Endothelial cell of umbilical vein (primary cell): ENCODE measurements around the gene IGSF9B. TPM values are rescaled to one million over a fixed set of nuclear protein-coding genes. Genes with fewer than 3 reads are reported as not detected.

Experiments used
- BruUV-seq: library from RNA; stranded (reverse); fragments of 400-500 nt; replicated peaks from 2 replicates; lab custom pipeline; 2021; lab: Mats Ljungman, UMichigan
- CTCF ChIA-PET: fragments of 300-600, 350-600 bp; sonication (Branson Sonifier 250); formaldehyde crosslinking; loops from one replicate; lab custom pipeline; 2021; ENCODE audit warnings: antibody characterized with exemption, inconsistent platforms; lab: Charles Lee
- POLR2A ChIA-PET: fragments of 300-600, 350-600 bp; sonication (Branson Sonifier 250); formaldehyde crosslinking; loops from one replicate; lab custom pipeline; 2021; ENCODE audit warnings: antibody characterized with exemption, inconsistent platforms; lab: Charles Lee
- DNase-seq: peaks from one replicate; pipeline ENCODE4 v3.0.0-alpha.2; 2011; ENCODE audit warnings: low read depth, low spot score
- FAIRE-seq: peaks from 2 replicates; lab custom pipeline; 2011; peaks lifted over from hg19 to GRCh38; lab: Jason Lieb, UNC
- H2AFZ ChIP-seq: 2 replicates; pipeline ENCODE4 v1.6.0; 2012; ENCODE audit warnings: low read depth, low read length, control low read depth, inconsistent platforms
- H3K27ac ChIP-seq: 2 replicates; pipeline ENCODE4 v1.5.1; 2011; ENCODE audit warnings: low read depth, mild to moderate bottlenecking, control low read depth, low read length, moderate library complexity; ENCODE audit not compliant: insufficient read depth
- H3K27me3 ChIP-seq, 2 experiments: 2 replicates each; pipeline versions ENCODE4 v1.6.0 to v1.6.1; 2011; ENCODE audit warnings: low read length in 2 of 2, mixed read lengths in 1 of 2; ENCODE audit not compliant: control insufficient read depth in 2 of 2, insufficient read depth in 2 of 2
- H3K36me3 ChIP-seq, 2 experiments: 2 replicates in 1 of 2; 3 replicates in 1 of 2; pipeline ENCODE4 v1.5.1; 2011; ENCODE audit warnings: low read length in 2 of 2, mild to moderate bottlenecking in 1 of 2, moderate library complexity in 1 of 2; ENCODE audit not compliant: control insufficient read depth in 2 of 2, insufficient read depth in 2 of 2; ENCODE audit errors: extremely low read depth in 1 of 2
- H3K4me1 ChIP-seq: 3 replicates; pipeline ENCODE4 v1.5.1; 2011; ENCODE audit warnings: mild to moderate bottlenecking, low read length; ENCODE audit not compliant: control insufficient read depth, insufficient read depth; ENCODE audit errors: extremely low read depth
- H3K4me2 ChIP-seq: 2 replicates; pipeline ENCODE4 v1.6.1; 2011; ENCODE audit warnings: low read length, control low read depth, mixed read lengths; ENCODE audit not compliant: insufficient read depth
- H3K4me3 ChIP-seq, 3 experiments: fragments of 200-600 bp in 1 of 3; sonication (generic), shearing (Covaris generic) in 1 of 3; replicated peaks in 1 of 3; 2 replicates each; pipeline ENCODE4 v1.5.1; 2011 to 2016; ENCODE audit warnings: control low read depth in 3 of 3, low read length in 3 of 3, mild to moderate bottlenecking in 2 of 3, inconsistent platforms in 1 of 3, low read depth in 1 of 3, moderate library complexity in 1 of 3; ENCODE audit not compliant: insufficient read depth in 1 of 3
- H3K79me2 ChIP-seq: 2 replicates; pipeline ENCODE4 v1.6.0; 2012; ENCODE audit warnings: low read length, inconsistent platforms; ENCODE audit not compliant: control insufficient read depth, insufficient read depth
- H3K9ac ChIP-seq: replicated peaks from 2 replicates; pipeline ENCODE3; 2011; ENCODE audit warnings: low read length, control low read depth; ENCODE audit not compliant: insufficient read depth; ENCODE audit errors: extremely low read depth
- H3K9me1 ChIP-seq: replicated peaks from 3 replicates; pipeline ENCODE4 v1.6.0; 2011; ENCODE audit warnings: mild to moderate bottlenecking, low read length; ENCODE audit not compliant: control insufficient read depth, insufficient read depth; ENCODE audit errors: extremely low read depth
- H3K9me3 ChIP-seq: replicated peaks from 2 replicates; pipeline ENCODE4 v1.5.1; 2012; ENCODE audit warnings: low read length, inconsistent platforms; ENCODE audit not compliant: control insufficient read depth, insufficient read depth
- H4K20me1 ChIP-seq: replicated peaks from 2 replicates; pipeline ENCODE3; 2011; ENCODE audit warnings: mild to moderate bottlenecking, low read length; ENCODE audit not compliant: control insufficient read depth, insufficient read depth; ENCODE audit errors: extremely low read depth
- CTCF ChIP-seq, 2 donors: IDR thresholded peaks; 1 replicate in 1 of 2; 2 replicates in 1 of 2; pipeline ENCODE4 v1.5.1; 2011; ENCODE audit warnings: low read length in 2 of 2, mild to moderate bottlenecking in 2 of 2, moderate library complexity in 2 of 2, control low read depth in 1 of 2, inconsistent platforms in 1 of 2, low read depth in 1 of 2; ENCODE audit not compliant: insufficient read depth in 1 of 2; ENCODE audit errors: extremely low read depth in 1 of 2
- EZH2 ChIP-seq: IDR thresholded peaks from 2 replicates; pipeline ENCODE4 v1.6.1; 2012; ENCODE audit warnings: borderline replicate concordance, low read depth, mild to moderate bottlenecking, moderate library complexity, low read length, inconsistent platforms; ENCODE audit not compliant: severe bottlenecking
- FOS ChIP-seq: IDR thresholded peaks from 2 replicates; pipeline ENCODE4 v1.6.1; 2011; ENCODE audit warnings: mild to moderate bottlenecking, low read length, moderate library complexity, borderline replicate concordance; ENCODE audit not compliant: insufficient read depth
- GATA2 ChIP-seq: IDR thresholded peaks from 2 replicates; pipeline ENCODE4 v1.7.0; 2011; ENCODE audit warnings: low read depth, mild to moderate bottlenecking, moderate library complexity, mixed read lengths, low read length; ENCODE audit not compliant: insufficient read length, insufficient read depth
- JUN ChIP-seq: IDR thresholded peaks from 2 replicates; pipeline ENCODE4 v1.6.1; 2011; ENCODE audit warnings: borderline replicate concordance, low read depth; ENCODE audit not compliant: insufficient read length, insufficient read depth
- MAX ChIP-seq: IDR thresholded peaks from 2 replicates; pipeline ENCODE4 v1.6.1; 2011; ENCODE audit not compliant: insufficient read depth, insufficient read length
- MYC ChIP-seq: IDR thresholded peaks from one replicate; pipeline ENCODE4 v1.6.1; 2011; ENCODE audit warnings: mild to moderate bottlenecking, low read depth, low read length
- POLR2A ChIP-seq: IDR thresholded peaks from 2 replicates; pipeline ENCODE4 v1.6.1; 2012; ENCODE audit warnings: low read depth, mild to moderate bottlenecking, control low read depth, low read length
- POLR2AphosphoS5 ChIP-seq: IDR thresholded peaks from 2 replicates; pipeline ENCODE4 v1.6.1; 2012; ENCODE audit warnings: low read depth, mild to moderate bottlenecking, control low read depth, low read length, moderate library complexity; ENCODE audit not compliant: insufficient read depth
- dilution Hi-C: fragments of 300-500 bp; cut with MboI; formaldehyde crosslinking; loops from one replicate; pipeline ENCODE4 v1.15.0; 2019; ENCODE audit warnings: low sequenced_read_pairs; ENCODE audit not compliant: extremely low pct_ligation_motif_present
- intact Hi-C: fragments of 100-400 bp; cut with micrococcal nuclease; formaldehyde crosslinking; loops from one replicate; pipeline ENCODE4 v1.10.0; 2022
- polyA plus RNA-seq, 4 experiments: library from polyadenylated mRNA; depleted of rRNA in 3 of 4; stranded (reverse) in 3 of 4; unstranded in 1 of 4; fragments of >200 nt; gene quantifications; 2 replicates each; pipeline versions ENCODE4 v1.2.1 to v1.2.3, GENCODE V29; 2011 to 2012; ENCODE audit warnings: missing spikeins in 1 of 4
- total RNA-seq: library from RNA; stranded (reverse); gene quantifications from 2 replicates; pipeline ENCODE4 v1.2.3, GENCODE V29; 2021

IGSF9B gene
- total and polyA plus RNA-seq, 2 donors (not counting 3 experiments of a cell fraction or from before 2014, with no cell fraction given): 0.15 to 0.18 TPM

- Histone ChIP-seq H3K4me1 (no peaks in the 10 kb centered on the region), H3K9ac (no peak overlapping the region), H3K4me3 (no peak overlapping the region), H3K27ac (no peak overlapping the region), H2AFZ (no peak overlapping the region), H3K9me1 (no peaks in the 10 kb centered on the region), H3K79me2 (no peaks in the 10 kb centered on the region), H4K20me1 (no peaks in the 10 kb centered on the region), H3K9me3 (no peaks in the 10 kb centered on the region), H3K4me2 (no peak overlapping the region), H3K27me3 (no peaks in the 10 kb centered on the region), H3K36me3 (no peaks in the 10 kb centered on the region)
- no TSS peak for BruUV-seq
- DNase-seq (no peak), FAIRE-seq (no peak)
- dilution Hi-C loops (no loop called here), intact Hi-C loops (no loop called here)
- ChIA-PET POLR2A (no interaction called here), CTCF (no interaction called here)
- TF ChIP-seq POLR2AphosphoS5 (no peak), EZH2 (no peak), GATA2 (no peak), POLR2A (no peak), MYC (no peak), FOS (no peak), JUN (no peak), CTCF (IDR thresholded peaks at IDR 0.05; ENCODE audit: extremely low read depth in 1 of 2, insufficient read depth in 1 of 2, low read depth in 1 of 2, low read length in 2 of 2) (no peak), MAX (no peak)
Observed at GRCh38 chr11:133982151-133982550, 25.4 kb upstream of the IGSF9B start.
